Stimulated activated CD4-positive, alpha-beta T cell treated with anti-CD3 and anti-CD28 coated beads, TNF-alpha, amount 100 ng/mL, for 48 hours (primary cell): Measurements from ENCODE around the gene TSPAN33.

Experiments used
- DNase-seq, 3 donors: peaks; one replicate each; pipeline ENCODE4 v3.0.0-alpha.2; 2020; ENCODE audit warnings: low read depth in 3 of 3

TSPAN33 gene

DNA sequence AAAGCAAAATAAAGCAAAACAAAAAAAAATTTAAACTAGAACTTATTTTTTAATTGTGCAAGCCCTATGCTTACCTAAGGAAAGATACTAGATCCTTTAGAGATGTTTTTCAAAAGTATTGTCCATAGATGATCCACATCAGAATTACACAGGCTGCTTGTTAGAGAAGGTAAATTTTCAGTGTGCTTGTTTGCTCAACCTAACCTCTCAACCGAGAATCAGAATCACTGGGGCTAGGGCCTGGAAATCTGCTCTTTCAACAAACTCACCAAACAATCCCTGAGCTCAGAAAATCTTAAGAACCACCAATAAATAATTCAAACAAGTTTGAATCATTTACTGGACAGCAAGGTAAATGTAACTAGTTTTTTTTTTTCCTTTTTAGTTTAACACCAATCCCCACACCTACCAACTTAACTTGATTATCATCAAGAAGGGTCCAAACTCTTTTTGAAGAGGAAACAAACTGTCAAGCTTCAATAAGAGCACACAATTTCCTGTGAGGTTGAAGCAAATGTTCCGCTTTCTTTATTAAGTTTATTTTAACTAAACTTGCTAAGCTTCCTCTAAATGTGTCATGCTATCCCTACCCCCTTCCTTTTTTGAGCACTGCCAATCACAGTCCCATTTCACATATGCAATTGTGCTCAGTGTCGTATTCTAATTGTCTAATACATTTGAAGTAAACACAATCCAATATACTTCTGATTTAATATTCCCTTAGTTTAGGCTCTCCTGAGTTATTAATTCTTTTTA lies 7.4 kb upstream of the TSPAN33 start:
- DNase-seq, result no peak

DNA sequence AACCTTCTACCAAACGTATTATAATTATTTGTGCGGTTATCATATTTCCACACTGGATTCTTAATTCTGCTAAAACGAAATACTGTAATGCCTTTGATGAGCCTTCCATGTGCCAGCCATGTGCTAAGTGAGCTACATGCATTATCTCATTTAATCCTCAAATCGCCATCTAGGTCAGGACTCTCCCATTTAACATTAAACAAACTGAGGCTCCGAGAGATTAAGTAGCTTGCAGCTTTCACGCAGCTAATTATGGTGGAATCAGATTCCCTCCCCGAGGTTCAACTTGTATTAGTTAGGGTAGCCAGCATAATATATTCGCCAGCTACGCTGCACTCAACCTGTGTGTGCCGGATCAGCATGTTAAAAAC lies 798 bp upstream of the TSPAN33 start:
- no peak for DNase-seq

DNA sequence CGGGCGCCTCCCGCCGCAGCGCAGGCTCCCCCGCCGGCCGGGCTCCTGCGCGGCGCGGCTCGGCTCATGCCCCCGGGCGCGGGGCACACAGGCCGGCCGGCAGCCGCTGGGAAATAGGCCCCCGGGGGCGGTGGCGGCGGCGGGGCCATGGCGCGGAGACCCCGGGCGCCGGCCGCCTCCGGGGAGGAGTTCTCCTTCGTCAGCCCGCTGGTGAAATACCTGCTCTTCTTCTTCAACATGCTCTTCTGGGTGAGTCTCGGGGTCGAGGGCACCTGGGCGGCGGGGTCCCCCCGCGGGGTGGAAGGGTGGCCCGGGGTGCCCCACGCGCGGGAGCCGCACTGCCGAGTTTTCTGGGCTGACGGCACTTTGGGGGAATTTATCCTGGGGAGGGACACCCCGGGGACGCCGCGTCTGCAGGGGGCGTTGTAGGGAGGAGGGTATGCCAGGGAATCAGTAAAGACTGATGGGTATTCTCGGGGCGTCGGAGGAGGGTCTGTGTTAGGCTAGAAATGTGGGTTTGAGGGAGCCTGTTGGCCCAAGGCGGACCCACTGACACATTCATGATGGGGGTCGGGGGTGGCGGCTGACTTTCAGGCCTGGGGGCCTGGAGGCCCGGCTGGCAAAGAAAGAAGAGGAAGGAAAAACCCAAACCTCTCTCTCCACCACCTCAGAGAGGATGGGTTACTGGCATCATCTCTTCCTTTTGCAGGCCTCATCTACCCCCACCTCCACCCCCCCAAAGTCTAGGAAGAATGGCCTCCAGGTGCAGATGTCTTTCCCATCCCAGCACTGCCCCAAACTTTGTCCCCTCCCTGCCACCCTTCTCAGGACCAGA lies 544 bp downstream of the TSPAN33 start:
- no peak for DNase-seq

DNA sequence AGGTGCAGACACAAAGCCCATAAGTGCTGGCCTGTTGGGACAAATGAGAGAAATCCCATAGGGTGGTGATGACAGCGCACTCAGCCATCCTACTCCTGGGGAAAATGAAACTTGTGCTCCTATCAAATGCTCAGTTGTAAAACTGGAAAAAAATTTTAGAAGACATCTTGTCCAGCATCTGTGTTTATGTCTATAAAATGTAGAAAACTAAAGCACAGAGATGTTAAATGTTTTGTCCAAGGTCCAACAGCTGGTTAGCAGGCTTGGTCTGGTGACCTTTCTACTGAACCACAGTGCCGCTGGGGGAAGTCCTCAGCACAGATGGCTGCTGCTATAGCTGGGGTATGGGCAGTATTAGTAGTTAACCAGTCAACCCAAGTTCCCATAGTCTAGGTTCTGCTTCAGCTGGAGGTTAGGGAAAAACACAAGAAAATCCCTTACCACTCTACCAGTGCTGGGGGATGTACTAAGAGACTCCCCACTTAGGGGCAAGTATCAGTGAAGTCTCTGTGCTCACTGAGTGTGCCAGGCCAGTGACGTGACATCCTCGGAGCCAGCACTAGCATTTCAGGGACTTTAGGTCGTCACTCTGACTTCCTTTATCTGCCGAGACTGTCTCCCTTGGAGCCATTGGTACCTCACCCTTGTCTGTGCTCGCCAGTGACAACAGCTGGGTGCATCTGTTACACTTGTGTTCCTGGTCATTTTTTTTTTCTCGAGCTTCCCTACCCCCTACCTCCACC lies 1.9 kb downstream of the TSPAN33 start:
- DNase-seq, result no peak

DNA sequence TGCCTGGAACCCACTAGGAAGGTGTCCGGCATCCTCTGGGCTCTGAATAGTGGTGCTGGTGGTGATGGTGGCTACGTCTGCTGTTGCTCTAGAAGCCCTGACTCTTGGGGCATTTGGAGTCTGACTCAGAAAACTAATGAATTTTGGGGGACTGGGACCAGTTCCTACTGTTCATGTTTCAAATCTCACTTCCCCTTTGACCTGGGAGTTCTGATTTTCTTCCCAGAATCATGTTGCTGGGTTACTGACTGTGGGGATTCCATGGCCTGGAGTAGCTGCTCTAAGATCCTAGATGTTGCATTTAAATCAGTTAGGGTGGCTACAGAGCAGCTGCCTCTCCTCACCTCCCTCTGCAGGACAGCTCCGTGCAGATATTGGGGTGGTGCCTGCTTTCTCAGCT lies 3.2 kb downstream of the TSPAN33 start:
- DNase-seq, result no peak

DNA sequence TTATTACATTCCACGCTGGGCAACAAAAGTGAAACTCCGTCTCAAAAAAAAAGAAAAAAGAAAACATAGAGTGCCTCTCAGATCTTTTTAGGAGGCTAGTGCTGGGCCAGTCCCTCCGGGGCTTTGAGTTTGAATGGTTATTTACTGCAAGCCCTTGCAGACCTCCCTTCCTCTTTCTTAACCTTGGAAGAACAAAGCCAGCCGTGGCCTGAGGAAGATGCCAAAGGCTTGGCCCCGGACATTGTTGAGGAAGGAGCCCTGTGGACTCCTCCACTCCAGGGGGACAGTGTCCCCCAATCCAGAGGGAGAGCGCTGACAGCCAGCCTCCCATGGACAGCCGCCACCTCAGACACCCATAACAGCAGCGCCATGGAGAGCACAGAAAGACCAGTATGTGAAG lies 5.0 kb downstream of the TSPAN33 start:
- DNase-seq, result no peak

DNA sequence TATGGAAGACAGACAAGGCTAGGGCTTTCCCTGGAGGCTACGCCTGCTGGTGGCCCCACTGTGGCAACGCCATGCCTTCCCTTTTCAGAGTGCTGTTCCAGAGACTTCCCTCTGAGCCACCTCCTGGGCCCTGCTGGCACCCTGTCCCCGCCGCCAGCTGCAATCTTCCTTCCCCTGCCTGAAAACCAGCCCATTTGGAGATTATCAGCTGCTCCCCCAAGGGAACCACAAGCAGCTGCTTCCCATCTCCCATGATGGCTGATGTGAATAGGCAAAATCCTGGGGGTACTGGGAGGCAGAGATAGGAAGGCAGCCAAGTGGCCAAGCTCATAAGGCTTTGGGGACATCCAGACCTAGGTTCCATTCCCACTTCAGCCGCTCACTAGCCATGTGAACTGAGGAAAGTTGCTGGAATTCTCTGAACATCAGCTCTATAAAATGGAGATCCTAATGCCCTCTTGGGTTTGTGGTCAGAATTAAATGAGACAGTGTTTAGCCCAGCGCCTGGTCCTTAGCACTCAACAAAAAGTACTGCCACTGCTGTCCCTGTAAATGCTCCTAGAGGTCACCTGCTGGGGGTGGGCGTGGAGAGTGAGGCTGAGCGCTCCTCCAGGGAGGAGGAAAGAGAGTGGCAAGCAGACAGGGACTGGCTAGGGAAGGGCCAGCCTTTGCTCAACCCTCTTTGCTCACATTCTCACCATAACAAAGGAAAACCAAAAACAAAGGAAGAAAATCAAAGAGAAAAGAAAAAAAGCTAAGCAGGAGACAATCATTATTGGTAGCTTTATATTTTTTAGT lies 5.9 kb downstream of the TSPAN33 start:
- DNase-seq, result no peak

DNA sequence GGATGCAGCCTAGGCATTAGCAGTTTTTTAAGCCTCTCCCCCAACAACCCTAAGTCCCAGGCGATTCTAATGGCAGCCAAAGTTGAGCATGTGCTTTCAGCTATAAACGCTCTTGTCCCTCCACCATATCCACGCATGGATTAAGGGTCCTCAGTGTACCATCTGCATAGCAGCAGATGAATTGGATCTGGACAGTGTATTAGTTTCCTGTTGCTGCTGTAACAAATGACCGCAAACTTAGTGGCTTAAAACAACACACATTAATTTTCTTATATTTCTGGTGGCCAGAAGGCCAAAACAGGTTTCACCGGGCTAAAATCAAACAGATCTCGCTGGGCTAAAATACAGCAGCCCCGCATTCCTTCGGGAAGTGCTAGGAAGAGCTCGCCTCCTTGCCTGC lies 13.1 kb downstream of the TSPAN33 start:
- no peak for DNase-seq

DNA sequence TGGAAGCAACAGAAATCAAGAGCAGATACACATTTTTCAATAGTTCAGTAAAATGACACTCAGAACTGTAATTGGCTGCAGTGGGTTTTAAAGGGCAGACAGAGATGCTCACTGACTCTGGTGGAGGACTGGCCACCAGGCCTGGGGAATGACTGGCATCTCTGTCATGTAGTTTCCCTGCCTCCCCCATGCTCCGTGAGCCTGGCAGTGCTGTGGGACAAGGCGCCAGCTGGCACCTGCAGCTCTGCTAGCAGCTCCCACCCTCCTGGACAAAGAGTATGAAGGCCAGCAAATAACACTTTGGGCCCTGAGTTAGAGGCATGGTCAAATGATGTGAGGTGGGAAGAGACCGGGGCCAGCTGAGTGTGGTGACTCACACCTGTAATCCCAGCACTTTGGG lies 15.0 kb downstream of the TSPAN33 start:
- no peak for DNase-seq

DNA sequence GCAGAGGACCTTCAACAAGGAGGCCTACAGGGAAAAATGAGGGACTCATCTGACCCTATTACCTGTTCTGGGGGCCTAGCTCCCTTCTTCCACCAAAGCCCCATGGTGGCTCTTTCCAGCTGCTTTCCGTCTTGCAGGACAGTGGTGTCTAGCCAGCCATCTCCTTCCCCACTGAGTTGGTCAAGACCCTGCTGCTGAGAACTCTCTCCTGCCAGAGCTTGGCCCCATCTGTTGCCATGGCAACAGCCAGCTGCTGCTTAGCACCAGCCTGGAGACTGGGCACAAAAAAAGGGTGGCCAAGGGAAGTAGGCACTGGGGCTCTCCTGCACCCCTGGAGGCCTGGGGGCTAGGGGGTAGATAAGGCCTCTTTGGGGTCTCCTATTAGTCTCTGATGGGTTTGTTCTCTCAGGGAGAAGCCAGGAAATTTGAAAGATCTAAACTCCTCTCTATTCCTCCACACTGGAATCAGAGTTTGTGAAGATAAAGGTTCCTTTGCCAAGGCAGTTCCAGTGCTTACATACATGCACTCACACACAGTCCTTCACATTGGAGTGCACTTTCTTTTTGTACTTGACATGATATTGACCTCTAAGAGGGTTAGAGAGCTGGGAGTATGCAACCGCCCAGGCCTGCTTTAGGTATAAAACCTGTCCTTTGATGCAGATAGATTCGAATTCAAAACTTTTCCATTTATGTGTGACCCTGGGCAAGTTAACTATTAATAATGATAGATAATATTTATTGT lies 15.8 kb downstream of the TSPAN33 start:
- no peak for DNase-seq

DNA sequence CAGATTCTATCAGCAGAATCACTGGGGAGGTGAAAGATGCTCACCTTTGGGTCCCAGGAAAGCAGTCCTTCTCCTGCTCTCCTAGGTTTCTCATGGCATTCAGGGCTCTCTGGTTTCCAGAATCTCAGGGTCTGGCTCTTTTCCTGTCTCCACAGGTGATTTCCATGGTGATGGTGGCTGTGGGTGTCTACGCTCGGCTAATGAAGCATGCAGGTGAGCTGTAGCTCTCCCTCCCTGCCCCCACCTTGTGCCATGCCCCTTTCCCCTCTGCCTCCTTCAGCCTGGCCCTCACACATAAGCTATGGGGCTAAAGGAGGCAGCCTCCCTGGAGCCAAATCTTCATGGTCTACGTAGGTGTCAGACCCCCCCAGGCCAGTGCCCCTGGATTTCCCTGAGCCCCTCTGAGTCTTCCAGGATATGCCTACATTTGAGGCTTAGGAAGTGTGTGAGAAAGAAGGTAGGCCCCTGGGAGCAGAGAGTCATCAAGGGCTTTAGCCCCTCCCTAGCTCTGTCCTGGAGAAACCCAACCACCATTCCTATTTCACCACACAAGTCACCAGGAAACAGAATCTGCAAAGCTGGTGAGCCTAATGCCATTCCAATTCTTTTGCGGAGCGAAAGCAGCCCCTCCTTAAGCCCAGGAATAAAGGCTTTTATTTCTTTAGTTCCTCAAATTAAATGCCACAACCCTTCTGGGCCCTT lies 17.2 kb downstream of the TSPAN33 start:
- no peak for DNase-seq

DNA sequence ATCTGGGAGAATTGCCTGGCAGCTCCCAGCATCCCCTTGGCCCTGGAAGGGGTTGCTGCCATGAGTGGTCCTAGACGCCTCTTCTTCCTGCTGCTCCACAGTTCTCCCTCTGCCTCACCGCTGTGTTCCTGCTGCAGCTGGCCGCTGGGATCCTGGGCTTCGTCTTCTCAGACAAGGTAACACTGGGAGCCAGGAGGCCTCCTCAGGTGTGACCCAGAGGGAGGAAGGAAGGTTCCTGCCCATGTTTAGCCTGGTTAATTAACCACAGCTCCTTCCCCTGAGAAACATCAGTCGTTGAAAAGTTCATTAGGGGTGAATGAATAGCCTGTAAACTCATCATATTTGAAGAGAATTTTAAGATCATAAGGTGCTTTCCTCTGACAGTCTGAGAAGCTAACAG lies 18.2 kb downstream of the TSPAN33 start:
- no peak for DNase-seq

DNA sequence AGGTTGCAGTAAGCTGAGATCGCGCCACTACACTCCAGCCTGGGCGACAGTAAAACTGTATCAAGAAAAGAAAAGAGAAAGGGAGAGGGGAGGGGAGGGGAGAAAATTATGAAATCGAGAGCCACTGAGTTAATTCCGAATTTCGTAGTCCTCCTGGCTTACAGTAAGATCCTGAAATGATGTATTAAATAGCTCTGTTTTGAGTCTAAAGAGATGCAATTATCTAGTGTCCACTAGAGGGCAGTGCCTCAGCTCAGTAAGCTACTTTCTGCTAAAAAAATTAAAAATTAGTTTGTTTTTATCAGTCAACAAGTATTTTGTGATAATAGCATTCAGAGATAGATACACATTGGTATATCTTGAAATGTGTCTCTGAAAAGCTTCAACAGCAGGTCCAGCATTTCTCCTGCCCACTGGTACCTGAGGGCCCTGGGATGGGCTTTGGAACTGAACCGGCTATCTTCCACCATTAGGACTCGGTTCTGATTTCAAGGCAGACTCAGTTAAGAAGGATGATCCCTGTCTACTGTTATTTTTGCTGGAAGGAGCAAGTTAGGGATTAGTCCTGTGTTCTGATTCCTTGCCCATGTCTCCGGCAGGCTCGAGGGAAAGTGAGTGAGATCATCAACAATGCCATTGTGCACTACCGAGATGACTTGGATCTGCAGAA lies 19.5 kb downstream of the TSPAN33 start:
- DNase-seq, result no peak

DNA sequence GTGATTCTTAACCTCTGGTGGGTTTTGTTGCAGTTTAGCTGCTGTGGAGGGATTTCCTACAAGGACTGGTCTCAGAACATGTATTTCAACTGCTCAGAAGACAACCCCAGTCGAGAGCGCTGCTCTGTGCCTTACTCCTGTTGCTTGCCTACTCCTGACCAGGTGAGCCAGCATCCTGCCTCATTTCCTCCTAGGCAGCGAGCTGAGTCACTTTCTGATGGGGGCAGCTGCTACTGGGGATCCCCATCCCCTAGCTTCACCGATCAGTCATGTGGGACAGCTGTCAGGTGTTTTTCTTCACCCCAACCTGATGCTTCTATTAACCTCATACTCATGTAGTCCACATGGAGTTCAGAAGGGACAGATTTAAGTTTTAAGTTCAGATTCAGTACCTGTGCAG lies 22.2 kb downstream of the TSPAN33 start:
- no peak for DNase-seq

DNA sequence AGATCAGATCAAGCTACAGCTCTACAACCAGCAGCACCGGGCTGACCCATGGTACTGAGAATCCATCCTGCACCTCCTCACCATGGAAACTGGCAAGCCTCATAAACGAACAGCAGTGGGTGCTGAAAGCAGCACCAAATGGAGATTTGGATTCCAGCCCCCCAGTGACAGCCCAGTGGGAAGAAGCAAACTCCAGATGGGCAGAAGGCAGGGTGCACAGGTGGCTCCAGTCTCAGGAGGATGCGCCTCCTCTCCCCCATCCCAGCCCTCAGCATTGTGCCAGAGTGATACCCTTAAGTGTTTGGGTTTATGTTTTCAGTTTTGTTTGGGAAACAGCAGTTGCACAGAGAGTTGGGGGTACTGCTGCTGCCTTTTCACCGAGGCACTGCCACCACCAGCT lies 23.3 kb downstream of the TSPAN33 start:
- no peak for DNase-seq

DNA sequence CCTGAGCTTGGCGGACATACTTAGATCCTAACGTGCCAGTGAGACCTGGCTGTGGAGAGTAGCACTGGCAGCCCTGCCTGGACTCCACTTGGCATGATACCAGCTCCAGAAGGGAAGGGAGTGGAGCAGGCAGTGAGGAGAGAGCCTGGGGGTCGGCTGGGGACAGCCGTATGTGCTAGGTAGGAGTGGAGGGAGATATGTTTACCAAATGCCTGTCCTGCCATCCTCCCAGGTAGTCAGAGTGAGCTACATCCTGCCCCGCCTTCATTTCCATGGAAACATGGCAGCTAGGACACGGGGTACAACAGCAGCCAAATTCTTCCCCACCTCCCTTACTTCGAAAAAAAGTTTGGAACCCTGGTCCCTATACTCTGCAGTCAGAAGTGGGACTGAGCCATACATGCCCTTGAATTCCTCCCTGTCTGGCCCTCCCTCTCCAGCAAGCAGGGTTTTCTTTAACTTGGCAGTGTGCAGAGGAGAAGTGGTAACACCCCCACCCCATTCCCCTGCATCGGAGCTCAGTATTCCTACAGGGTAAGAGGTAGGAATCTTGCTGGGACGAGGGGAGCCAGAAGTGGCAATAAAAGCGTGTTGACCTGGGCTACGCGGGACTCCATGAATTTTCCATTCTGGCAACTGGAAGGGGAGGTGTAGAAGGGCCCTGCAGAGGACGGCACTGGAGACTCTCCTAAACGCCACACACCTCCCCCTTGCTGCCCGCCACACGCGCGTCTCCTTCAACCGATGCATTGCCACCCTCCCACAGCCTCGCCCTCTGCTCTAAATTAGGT lies 23.9 kb downstream of the TSPAN33 start:
- DNase-seq, result no peak

DNA sequence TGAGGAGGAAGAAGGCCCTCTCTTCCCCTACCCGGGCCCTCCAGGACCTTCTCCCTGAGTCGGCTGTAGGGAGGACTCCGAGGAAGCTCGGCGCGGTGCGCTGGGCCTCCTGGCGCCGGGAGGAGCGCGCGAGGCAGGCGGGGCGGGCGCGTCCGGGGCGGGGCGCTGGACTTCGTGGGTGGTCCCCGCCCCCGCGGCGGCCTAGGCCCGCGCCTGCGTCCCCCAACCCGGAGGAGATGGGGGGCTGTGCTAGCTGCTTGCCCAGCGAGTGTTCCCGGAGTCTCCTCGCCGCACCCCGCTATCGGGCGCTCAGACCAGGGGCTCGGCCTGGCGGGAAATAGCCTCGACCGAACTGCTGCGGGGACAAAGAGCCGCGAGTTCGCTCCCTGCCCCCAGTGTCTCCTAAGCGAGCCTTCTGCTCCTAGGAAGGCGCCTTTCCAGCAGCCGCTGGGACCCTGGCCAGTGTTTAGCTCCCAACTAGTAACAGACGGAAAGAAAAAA lies 24.7 kb downstream of the TSPAN33 start:
- DNase-seq, result no peak

DNA sequence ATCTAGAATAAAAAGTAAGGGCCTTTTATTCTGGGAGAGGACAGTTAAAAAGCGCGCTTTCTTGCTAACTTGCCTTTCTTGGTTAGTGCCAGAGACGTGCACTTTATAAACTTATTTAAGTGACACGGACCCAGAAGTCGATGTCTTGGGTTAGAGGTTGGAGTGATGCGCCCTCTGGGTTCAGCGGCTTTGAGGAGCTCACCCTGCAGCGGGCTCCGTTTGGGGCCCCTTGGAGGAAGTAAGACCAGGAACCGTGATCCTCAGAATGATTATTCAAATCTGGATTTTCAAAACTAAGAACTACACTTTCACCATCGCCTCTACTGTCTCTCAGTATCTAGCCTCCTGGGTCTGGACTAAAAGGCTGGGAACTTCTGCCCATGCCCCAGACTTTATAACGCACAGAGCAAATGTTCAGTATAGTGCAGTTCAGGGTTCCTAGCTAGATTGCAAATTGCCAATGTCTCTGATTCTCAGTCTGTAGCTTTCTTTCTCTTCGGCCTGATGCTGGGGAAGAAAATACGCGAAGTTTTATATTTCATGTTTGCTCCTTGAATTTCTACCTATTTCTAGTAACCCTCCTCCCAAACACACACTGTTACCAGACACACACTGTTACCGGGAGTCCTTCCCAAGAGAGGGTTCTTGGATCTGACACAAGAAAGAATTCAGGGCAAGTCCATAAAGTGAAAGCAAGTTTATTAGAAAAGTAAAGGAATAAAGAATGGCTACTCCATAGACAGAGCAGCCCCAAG lies 25.4 kb downstream of the TSPAN33 start:
- no peak for DNase-seq
